Caco-2 (cell line): ENCODE results near the gene OR10AD1. TPM values are rescaled to one million over a fixed set of nuclear protein-coding genes. Genes with fewer than 3 reads are reported as not detected.

Experiments
- BruUV-seq: library from RNA; stranded (reverse); fragments of 400-500 nt; replicated peaks from 2 replicates; lab custom pipeline; 2021; lab: Mats Ljungman, UMichigan
- CTCF ChIA-PET: fragments of 300-600 bp; sonication (Branson Sonifier 250); formaldehyde crosslinking; loops from one replicate; lab custom pipeline; 2022; ENCODE audit warnings: antibody characterized with exemption; lab: Charles Lee
- POLR2A ChIA-PET: fragments of 300-600 bp; sonication (Branson Sonifier 250); formaldehyde crosslinking; loops from one replicate; lab custom pipeline; 2022; ENCODE audit warnings: antibody characterized with exemption; lab: Charles Lee
- DNase-seq, 2 experiments: peaks; one replicate each; pipeline versions ENCODE4 v3.0.0 to v3.0.0-alpha.2; 2020 to 2022
- H3K27me3 ChIP-seq: replicated peaks from 2 replicates; pipeline ENCODE4 v1.6.0; 2011; ENCODE audit warnings: low read length; ENCODE audit not compliant: control insufficient read depth, insufficient read depth
- H3K36me3 ChIP-seq: 2 replicates; pipeline ENCODE4 v1.5.1; 2011; ENCODE audit warnings: low read length; ENCODE audit not compliant: control insufficient read depth, insufficient read depth
- H3K4me1 ChIP-seq: fragments of 250-450 bp; sonication (Bioruptor Pico); 2 replicates; pipeline ENCODE4 v1.5.1; 2020; ENCODE audit warnings: mild to moderate bottlenecking
- H3K4me3 ChIP-seq: 2 replicates; pipeline ENCODE4 v1.5.1; 2011; ENCODE audit warnings: low read depth, mild to moderate bottlenecking, control low read depth, low read length
- H3K9me3 ChIP-seq: fragments of 250-450 bp; sonication (Bioruptor Pico); 2 replicates; pipeline ENCODE4 v1.5.1; 2020; ENCODE audit warnings: mild to moderate bottlenecking, moderate library complexity
- H3K27ac Mint-ChIP-seq: one replicate; pipeline ENCODE4 v1.8.0; 2022; ENCODE audit warnings: mixed read lengths; ENCODE audit not compliant: unreplicated experiment
- H3K27me3 Mint-ChIP-seq: one replicate; pipeline ENCODE4 v1.8.0; 2022; ENCODE audit warnings: mixed read lengths; ENCODE audit not compliant: insufficient read depth, unreplicated experiment
- H3K36me3 Mint-ChIP-seq: one replicate; pipeline ENCODE4 v1.8.0; 2022; ENCODE audit warnings: mild to moderate bottlenecking, mixed read lengths; ENCODE audit not compliant: insufficient read depth, unreplicated experiment
- H3K4me1 Mint-ChIP-seq: one replicate; pipeline ENCODE4 v1.8.0; 2022; ENCODE audit warnings: low read depth, mixed read lengths; ENCODE audit not compliant: unreplicated experiment
- H3K4me3 Mint-ChIP-seq: one replicate; pipeline ENCODE4 v1.8.0; 2022; ENCODE audit warnings: mild to moderate bottlenecking, moderate library complexity, mixed read lengths; ENCODE audit not compliant: unreplicated experiment
- H3K9me3 Mint-ChIP-seq: one replicate; pipeline ENCODE4 v1.8.0; 2022; ENCODE audit warnings: mixed read lengths; ENCODE audit not compliant: unreplicated experiment
- CTCF ChIP-seq, 2 experiments: fragments of 200-600 bp in 1 of 2; IDR thresholded peaks; 1 replicate in 1 of 2; 2 replicates in 1 of 2; pipeline versions ENCODE4 v1.5.1 to v1.8.0; 2011 to 2022; ENCODE audit warnings: antibody characterized with exemption in 1 of 2, control low read depth in 1 of 2, inconsistent platforms in 1 of 2, low read depth in 1 of 2, low read length in 1 of 2, mild to moderate bottlenecking in 1 of 2, moderate library complexity in 1 of 2; ENCODE audit not compliant: insufficient read depth in 1 of 2, severe bottlenecking in 1 of 2, unreplicated experiment in 1 of 2
- intact Hi-C: fragments of 100-400 bp; cut with micrococcal nuclease; formaldehyde crosslinking; loops from one replicate; pipeline ENCODE4 v1.10.0; 2022; ENCODE audit not compliant: unreplicated experiment
- total RNA-seq: library from RNA; stranded (reverse); gene quantifications from 2 replicates; pipeline ENCODE4 v1.2.3, GENCODE V29; 2022

OR10AD1 gene
- total RNA-seq, 1 experiment from 2014 or later: not detected

GRCh38 chr12:48197971-48198671 lies 5.0 kb downstream of the OR10AD1 start:
- CTCF ChIA-PET: interaction anchor here (1.2 to 2.1 kb wide), 4 partner anchors 9 to 89 kb away, joined by 4 to 7 read pairs (median 4); no protein-coding TSS in a partner anchor
- peak overlapping the region; percentile 79 for H3K4me3 Mint-ChIP-seq
- H3K27me3 Mint-ChIP-seq: no peaks in the 10 kb centered on the region

GRCh38 chr12:48197549-48197970 lies 5.5 kb downstream of the OR10AD1 start:
- CTCF ChIA-PET: interaction anchor here (1.2 to 2.1 kb wide), 4 partner anchors 8 to 89 kb away, joined by 4 to 7 read pairs (median 4); no protein-coding TSS in a partner anchor
- POLR2A ChIA-PET: interaction anchor here (0.5 to 1.3 kb wide), 3 partner anchors 15 to 592 kb away, joined by 3 to 5 read pairs (median 5); partner anchors contain the start of genes ASB8 and CCDC184
- Mint-ChIP-seq H3K9me3 (peaks cover 17% of the 10 kb centered on the region), H3K36me3 (peaks cover 28% of the 10 kb centered on the region), H3K4me3 (peak overlapping the region; percentile 79), H3K27me3 (no peaks in the 10 kb centered on the region), H3K4me1 (peaks cover 58% of the 10 kb centered on the region), H3K27ac (peak overlapping the region; percentile 83)
- no peaks in the 10 kb centered on the region for H3K36me3 ChIP-seq
- H3K4me3 ChIP-seq: peak overlapping the region; percentile 37
- H3K4me1 ChIP-seq: peaks cover 75% of the 10 kb centered on the region
- TF ChIP-seq CTCF (IDR thresholded peaks at IDR 0.05; ENCODE audit: insufficient read depth in 1 of 2, low read depth in 1 of 2, low read length in 1 of 2, severe bottlenecking in 1 of 2, unreplicated experiment in 1 of 2): peak; percentile 32 to 36
- H3K27me3 ChIP-seq: no peaks in the 10 kb centered on the region
- no peak for DNase-seq
- peaks cover 6% of the 10 kb centered on the region; the same call in 1 of the 2 replicates for H3K9me3 ChIP-seq
- TSS peak; percentile 82 for BruUV-seq
- intact Hi-C loops: no loop called here

More at GRCh38 chr12:48197971-48198671, 5.0 kb downstream of the OR10AD1 start:
- no peaks in the 10 kb centered on the region for H3K36me3 ChIP-seq
- TF ChIP-seq CTCF (IDR thresholded peaks at IDR 0.05; ENCODE audit: insufficient read depth in 1 of 2, low read depth in 1 of 2, low read length in 1 of 2, severe bottlenecking in 1 of 2, unreplicated experiment in 1 of 2): peak in 1 of 2 experiments; percentile 20
- no TSS peak for BruUV-seq
- no peaks in the 10 kb centered on the region for H3K27me3 ChIP-seq
- peaks cover 23% of the 10 kb centered on the region for H3K9me3 Mint-ChIP-seq
- peak; percentile 93 to 95 for DNase-seq
- intact Hi-C loops: loop anchor here (2.0 kb wide), 1 partner anchor 153 kb away; the partner anchor contains the start of gene ZNF641
- H3K4me1 ChIP-seq: peaks cover 72% of the 10 kb centered on the region
- H3K9me3 ChIP-seq: peaks cover 6% of the 10 kb centered on the region; the same call in 1 of the 2 replicates
- H3K27ac Mint-ChIP-seq: peak overlapping the region; percentile 83
- H3K4me3 ChIP-seq: peak overlapping the region; percentile 63
- peaks cover 28% of the 10 kb centered on the region for H3K36me3 Mint-ChIP-seq
- POLR2A ChIA-PET: interaction anchor here (0.7 to 1.3 kb wide), 2 partner anchors 15 to 41 kb away, joined by 3 to 5 read pairs; partner anchors contain the start of genes ASB8 and CCDC184
- H3K4me1 Mint-ChIP-seq: peaks cover 58% of the 10 kb centered on the region

GRCh38 chr12:48194799-48195201 lies 8.3 kb downstream of the OR10AD1 start:
- no peak for DNase-seq
- no peak overlapping the region for H3K4me3 ChIP-seq
- Mint-ChIP-seq H3K27me3 (no peaks in the 10 kb centered on the region), H3K36me3 (peaks cover 19% of the 10 kb centered on the region), H3K9me3 (no peaks in the 10 kb centered on the region), H3K4me1 (peaks cover 56% of the 10 kb centered on the region), H3K4me3 (no peak overlapping the region), H3K27ac (peak overlapping the region; percentile 6)
- no peaks in the 10 kb centered on the region for H3K36me3 ChIP-seq
- H3K4me1 ChIP-seq: peaks cover 67% of the 10 kb centered on the region
- no peaks in the 10 kb centered on the region for H3K27me3 ChIP-seq
- intact Hi-C loops: no loop called here
- POLR2A ChIA-PET: no interaction called here
- no peak for TF ChIP-seq CTCF (IDR thresholded peaks at IDR 0.05; ENCODE audit: insufficient read depth in 1 of 2, low read depth in 1 of 2, low read length in 1 of 2, severe bottlenecking in 1 of 2, unreplicated experiment in 1 of 2)
- CTCF ChIA-PET: no interaction called here
- BruUV-seq: no TSS peak
- no peaks in the 10 kb centered on the region for H3K9me3 ChIP-seq
